ENCODE data around the gene PRAF2.

DNA sequence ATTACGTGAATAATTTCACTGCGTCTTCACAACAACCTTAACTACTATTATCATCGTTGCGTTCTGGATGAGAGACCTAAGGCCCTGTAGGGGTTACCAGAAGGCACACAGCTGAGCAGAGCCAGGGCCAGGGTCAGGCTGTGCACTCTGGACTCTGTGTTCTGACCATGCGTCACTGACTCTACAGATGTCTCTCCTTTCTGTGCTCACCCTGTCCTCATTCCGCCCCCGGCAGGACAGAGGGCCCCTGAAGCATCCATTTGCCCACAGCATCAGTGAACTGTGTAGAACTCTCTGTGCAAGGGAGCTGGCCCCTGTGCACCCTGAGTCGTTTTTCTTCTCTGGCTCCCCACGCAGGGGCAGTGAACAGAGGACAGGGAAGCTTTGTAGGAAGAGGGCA is 28.4 kb upstream of the PRAF2 start:
- TF ChIP-seq, protein P1, sequence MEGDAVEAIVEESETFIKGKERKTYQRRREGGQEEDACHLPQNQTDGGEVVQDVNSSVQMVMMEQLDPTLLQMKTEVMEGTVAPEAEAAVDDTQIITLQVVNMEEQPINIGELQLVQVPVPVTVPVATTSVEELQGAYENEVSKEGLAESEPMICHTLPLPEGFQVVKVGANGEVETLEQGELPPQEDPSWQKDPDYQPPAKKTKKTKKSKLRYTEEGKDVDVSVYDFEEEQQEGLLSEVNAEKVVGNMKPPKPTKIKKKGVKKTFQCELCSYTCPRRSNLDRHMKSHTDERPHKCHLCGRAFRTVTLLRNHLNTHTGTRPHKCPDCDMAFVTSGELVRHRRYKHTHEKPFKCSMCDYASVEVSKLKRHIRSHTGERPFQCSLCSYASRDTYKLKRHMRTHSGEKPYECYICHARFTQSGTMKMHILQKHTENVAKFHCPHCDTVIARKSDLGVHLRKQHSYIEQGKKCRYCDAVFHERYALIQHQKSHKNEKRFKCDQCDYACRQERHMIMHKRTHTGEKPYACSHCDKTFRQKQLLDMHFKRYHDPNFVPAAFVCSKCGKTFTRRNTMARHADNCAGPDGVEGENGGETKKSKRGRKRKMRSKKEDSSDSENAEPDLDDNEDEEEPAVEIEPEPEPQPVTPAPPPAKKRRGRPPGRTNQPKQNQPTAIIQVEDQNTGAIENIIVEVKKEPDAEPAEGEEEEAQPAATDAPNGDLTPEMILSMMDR (conservative IDR thresholded peaks at IDR 0.05; ENCODE audit: low read depth, low read length): no peak
- TF ChIP-seq EZH2 (IDR thresholded peaks at IDR 0.05; ENCODE audit: low read length, unreplicated experiment): no peak

All from PC-3 (cell line).